ENCODE data around the gene CD3D.
"Not testable (repeated sequence)": the region's sequence is repeated elsewhere in the genome, so short reads cannot be mapped to it uniquely, and the experiment has no call there.

Gene CD3D

DNA sequence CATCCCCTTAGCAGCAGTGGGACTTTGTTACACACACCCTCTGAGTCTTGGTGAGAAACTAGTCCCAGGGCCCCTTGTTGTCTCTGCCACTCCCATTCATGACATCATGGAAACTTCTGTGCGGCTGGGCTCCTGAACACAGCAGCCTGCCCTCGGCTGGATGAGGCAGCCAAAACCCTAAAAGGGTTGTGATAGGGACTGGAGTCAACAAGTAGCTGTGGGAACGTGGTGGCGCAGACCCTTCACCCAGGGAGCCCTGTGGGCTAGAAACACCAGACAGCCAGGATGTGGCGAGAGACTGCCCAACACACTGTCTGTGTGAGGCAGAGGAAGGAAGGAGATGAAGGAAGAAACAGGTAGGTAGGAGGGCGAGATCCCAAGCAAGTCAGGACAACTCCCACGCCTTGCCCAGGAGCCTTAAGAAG lies 3.9 kb downstream of the CD3D start:
- DNase-seq = no peak

DNA sequence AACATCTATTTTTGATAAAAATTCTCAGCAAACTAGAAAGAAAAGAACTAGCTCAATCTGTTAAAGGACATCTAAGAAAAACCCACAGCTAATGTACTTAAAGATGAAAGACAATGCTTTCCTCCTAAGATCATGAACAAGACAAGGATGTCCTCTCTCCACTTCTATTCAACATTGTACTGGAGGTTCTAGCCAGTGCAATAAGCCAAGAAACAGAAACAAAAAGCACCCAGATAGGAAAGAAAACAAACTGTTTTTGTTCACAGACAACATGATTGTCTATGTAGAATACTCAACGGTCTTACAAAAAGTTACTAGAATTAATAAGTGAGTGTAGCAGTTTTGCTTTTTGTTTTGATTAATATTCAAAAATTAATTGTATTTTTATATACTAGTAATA lies 7.8 kb downstream of the CD3D start:
- no peak for DNase-seq

DNA sequence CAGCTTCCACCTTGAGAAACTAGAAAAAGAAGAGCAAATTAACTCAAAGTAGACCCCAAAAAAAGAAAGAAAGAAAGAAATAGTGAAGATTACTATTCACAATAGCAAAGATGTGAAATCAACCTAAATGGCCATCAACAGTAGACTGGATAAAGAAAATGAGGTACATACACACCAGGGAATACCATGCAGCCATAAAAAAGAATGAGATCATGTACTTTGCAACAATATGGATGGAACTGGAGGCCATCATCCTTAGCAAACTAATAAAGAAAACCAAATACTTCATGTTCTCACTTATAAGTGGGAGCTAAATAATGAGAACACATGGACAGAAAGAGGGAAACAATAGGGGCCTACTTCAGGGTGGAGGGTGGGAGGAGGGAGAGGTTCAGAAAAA lies 13.8 kb downstream of the CD3D start:
- DNase-seq = no peak

DNA sequence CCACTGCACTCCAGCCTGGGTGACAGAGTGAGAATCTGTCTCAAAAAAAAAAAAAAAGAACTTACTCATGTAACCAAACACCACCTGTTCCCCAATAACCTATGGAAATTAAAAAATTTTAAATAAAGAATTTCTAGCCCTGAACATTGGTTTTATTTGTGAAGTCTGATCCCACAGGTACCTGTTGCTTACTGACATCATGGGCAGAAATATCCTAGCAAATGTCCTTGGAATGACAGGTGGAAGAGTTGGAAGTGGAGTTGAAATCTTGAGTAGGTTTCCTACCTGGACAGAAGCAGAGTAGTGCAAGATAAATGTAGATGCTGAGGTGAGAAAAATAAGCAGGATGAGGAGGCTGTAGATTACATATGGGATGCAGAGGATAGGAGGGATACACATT lies 17.2 kb downstream of the CD3D start:
- no peak for DNase-seq

DNA sequence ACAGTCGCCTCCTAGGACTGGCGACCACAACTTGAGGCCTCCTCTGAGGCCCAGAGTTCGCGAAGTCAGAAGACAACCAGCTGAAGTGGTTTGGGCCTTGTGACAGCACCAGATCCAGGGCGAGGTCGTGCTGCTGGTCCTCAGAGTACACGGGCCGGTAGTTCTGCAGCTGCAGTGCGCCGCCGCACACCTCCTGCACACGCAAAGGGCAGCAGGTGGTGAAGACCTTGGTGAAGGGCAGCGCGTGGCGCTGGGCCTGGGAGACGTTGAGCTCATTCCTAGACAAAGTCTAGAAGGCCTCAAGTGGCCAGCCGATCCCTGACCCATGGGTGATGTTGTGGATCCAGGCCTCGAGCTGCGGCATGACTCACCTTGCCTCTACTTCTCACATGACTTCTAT lies 19.8 kb downstream of the CD3D start:
- DNase-seq = no peak

DNA sequence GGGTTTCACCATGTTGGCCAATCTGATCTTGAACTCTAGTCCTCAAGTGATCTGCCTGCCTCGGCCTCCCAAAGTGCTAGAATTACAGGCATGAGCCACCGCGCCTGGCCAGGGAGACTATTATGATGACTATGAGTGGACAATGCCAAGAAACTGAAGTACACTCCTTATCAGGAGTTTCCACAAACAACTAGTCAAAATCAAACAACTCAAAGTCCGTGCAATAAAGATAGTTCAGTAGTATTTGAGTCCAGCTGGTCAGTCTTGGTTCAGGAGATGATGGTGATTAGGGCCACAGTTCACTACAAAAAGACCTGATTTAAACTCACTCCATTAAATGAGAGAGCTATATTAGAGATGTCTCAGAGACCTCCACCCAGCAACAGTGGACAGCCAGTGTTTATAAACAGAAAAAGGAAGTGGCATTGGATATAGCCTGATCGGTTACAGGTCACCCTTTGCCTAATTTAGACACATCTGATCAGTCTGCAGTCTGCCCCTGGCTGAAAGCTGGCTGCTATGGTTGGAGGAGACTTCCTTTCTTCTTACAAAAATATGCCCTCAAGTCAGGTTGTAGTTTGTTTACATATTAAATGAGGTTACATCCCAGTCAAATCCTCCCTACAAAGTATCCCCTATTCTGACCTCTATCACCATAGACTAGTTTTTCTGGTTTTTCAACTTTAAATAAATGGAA lies 21.0 kb downstream of the CD3D start:
- DNase-seq = no peak

DNA sequence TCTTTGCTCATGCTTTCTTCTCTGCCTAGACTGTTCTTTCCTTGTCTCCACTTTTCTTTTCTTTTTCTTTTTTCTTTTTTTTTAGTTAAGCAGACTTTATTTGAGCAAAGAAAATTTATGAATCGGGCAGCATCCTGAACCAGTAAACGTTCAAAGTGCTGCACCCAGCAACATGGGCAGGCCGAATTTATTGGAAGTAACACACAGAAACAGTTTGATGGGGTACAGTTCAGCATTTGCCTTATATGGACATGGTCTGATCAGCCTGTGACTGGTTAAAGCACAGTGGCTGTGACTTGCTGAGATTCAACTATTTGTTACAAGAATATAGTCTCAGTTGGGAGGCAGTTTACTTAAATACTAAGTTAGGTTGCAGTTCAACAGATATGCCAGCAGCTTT lies 22.0 kb downstream of the CD3D start:
- no peak for DNase-seq

DNA sequence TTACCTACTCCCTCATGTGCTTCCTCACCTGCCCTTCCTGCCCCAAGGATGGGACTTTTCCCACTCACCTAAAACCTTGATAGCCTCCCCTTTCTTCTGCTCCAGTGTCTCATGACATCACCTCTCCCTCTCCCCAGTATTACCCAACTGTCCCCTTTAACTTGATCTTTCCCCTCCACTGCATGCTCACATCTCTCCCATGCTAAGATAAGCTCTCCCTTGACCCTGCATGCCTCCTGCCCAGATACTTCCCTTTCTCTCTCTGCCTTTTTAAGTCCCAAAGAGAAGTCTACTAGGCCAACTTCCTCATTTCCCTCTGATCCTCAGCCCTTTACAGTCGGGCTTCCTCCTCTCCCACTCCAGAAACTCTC lies 23.2 kb downstream of the CD3D start:
- peak; percentile 32 for DNase-seq

DNA sequence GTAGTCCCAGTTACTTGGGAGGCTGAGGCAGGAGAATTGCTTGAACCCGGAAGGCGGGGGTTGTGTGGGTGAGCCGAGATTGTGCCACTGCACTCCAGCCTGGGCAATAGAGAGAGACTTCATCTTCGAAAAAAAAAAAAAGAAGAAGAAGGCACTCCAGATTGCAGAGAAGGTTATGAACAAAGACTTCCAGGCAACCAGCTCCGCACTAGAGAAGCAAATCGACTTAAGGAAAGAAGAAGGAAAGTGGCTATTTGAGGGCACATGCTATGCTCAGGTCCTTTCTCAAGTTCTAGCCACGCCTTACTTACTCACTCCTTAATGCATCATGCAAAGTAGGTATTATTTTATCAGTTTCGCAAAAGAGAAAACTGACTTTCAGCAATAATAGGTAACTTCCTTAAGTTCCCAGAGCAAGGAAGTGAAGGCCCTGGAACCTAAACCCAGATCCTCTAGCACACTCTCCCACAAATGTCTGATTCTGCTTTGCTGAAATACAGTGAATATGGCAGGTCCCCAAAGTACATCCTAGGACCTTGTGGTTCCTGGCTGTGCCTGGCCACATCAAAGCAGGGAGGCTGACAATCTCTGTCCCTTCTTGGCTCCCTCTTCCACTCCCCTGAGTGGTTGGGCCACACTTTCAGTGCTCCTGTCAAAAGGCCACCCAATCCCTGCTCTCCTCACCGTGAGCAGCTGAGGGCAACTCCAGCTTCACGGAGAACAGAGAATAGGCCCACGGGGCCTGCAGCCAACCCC lies 23.7 kb downstream of the CD3D start:
- DNase-seq = no peak

DNA sequence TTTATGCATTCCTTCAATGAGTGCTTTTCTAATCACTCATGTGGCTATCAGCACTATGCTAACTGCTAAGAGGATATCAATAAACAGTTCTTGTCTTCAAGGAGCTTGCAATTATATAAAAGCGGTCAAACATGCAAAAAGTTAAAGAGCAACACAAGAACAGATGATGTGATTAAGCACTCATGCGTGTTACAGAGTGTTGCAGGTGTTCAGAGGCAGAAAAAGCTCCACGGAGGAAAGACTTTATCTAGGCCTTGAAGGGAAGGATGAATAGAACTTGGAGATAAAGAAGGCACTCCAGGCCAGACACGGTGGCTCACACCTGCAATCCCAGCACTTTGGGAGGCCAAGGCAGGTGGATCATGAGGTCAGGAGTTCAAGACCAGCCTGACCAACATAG lies 24.4 kb downstream of the CD3D start:
- DNase-seq = no peak

DNA sequence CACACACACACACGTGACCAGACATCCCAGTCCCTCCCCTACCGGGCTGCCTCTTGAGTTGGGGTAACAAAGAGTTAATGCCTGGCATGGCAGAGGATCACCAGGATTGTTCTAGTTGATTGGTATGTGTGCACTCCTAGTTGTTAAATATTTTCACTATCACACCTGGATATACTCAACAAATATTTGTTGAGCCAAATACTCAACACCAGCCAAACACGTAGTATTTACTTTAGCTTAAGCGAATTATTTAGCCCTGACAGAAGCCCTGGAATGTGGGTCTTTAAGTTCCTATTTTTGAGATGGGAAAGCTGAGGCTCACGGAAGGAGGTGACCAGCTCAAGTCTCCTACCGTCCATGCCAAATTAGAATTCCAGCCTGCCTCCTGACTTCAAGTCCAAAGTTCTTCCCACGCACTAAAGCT lies 27.5 kb downstream of the CD3D start:
- DNase-seq = no peak

DNA sequence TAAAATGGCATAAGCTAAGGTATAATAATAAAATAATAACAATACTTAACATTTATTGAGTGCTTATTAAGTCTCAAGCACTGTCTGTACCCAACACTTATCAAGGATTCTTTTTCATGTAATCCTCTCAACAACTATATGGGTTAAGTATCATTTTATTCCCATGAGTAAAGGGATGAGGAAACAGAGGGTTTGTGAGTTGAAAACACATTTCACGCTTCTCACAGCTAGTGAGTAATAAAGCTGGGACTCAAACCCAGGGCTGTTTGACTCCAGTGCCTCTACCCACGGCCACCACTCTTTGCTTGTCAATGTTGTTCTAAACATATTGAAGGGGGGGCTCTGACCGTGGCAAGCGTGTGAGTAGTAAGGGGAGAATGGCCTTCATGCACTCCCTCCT lies 29.3 kb downstream of the CD3D start:
- DNase-seq = no peak

DNA sequence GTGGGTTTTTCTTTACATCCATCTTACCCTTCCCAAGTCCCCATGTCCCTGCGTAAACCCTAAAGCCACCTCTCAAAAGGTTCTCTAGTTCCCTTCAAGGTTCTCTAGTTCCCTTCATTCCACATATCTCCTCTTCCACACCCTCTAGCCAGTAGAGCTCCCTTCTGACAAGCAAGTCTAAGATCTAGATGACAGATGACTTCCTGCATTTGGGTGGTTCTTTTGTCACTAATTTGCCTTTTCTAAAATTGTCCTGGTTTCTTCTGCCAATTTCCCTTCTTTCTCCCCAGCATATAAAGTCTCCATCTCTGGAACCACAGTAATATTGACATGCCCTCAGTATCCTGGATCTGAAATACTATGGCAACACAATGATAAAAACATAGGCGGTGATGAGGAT lies 30.2 kb downstream of the CD3D start:
- no peak for DNase-seq

DNA sequence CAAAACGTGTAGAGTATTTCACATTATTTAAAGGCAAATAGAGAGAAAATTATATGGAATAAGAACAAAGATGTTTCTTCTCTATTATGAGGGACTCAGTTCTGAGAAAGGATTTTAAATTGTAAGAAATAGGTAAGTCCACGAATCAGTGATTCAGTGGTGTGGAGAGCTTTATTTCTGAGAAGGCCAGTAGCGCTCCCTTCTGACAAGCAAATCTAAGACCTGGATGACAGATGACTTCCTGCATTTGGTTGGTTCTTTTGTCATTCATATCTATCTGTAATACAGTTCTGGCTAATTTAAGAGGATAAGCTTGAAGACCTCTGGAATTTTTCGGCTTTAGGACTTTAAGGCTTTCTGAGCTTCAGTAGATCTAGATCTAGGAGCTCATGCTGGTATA lies 31.0 kb downstream of the CD3D start:
- no peak for DNase-seq

DNA sequence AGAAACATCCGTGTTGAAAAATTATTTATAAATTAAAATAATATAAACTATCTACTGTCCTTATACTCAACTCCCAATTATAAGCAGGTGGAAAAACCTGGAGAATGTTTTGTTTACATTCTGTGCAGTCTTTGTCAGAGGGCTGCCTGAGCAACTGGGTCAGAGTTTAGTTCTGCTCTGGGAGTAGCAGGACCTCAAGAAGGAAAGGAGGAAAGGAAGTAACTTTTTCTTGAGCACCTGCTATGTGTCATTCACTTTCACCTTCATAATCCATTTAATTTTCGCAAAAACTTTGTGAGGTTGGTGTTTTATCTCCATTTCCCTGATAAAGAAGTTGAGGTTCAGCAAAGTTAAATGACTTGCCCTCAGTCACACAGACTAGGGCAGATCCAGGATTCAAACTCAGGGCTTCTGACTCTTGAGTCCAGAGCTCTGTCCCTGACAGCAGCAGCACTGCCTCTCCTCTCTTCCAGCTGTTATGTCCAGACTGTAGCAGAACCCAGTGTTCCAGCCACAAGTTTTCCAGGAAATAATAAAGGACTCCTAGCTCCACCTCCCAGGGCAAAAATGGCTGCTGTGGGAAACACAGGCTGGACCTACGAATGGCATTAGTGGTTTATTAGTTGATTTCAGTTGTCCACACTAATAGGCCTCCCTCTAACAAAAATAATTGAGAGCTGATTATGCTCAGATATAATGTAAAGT lies 31.6 kb downstream of the CD3D start:
- no peak for DNase-seq

DNA sequence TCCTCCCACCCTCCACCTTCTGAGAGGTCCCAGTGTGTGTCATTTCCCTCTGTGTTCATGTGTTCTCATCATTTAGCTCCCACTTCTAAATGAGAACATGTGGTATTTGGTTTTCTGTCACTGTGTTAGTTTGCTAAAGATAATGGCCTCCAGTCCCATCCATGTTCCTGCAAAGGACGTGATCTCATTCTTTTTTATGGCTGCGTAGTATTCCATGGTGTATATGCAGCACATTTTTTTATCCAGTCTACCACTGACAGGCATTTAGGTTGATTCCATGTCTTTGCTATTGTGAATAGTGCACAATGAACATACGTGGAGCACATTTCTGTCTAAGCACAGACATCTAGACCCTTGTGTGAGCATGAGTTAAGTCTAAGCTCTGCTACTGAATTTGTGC lies 32.2 kb downstream of the CD3D start:
- DNase-seq = no peak

DNA sequence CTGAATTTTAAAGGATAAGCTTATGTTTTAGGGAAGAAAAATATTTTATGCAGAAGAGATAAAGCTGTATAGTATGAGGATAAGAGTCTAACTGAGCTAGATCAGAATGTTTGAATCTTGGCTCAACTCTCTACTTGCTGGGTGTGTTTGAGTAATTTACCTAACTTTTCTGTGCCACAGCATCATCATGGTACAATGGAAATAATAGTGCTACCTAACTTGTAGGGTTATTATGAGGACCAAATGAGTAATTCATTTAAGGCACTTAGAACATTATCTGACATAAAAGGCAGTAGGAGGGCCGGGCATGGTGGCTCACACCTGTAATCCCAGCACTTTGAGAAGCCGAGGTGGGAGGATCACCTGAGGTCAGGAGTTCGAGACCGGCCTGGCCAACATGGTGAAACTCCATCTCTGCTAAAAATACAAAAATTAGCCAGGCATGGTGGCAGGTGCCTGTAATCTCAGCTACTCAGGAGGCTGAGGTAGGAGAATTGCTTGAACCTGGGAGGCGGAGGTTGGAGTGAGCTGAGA lies 33.4 kb downstream of the CD3D start:
- DNase-seq = not testable (repeated sequence)

DNA sequence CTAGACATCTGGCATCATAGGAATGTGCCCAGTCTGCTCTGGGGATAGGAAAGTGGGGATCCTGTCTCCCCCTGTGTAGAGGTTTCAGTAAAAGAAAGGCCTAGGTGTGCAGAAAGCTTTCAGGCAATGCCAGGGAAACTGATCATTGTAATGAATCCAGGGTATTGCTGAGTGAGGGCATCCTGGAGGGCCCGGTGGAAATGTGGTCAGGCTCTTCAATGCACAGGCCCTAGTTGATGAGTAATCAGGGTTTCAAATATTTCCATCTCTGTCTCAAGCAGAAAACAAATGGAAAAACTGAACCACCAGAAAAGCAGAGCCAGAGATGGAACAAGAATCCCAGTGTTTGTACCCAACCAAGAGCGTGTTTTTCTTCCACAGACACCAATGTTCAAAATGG lies 35.9 kb downstream of the CD3D start:
- DNase-seq = no peak

DNA sequence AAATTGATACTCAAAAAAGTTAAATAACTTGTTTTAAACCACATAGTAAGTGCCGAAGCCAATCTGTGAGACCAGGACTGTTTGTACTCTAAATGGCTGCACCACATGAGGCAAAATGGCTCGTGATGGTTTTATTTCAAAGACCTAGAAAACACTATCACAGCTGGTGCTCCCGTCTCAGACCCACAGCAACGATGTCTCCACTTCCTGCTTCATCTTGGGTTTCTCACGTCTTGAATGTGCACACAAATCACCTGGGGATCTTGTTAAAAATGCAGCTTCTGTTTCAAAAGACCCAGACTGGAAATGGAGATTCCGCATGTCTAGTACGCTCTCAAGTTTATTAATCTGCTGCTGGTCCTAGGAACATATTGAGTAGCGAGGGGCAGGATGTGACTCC lies 36.8 kb downstream of the CD3D start:
- no peak for DNase-seq

DNA sequence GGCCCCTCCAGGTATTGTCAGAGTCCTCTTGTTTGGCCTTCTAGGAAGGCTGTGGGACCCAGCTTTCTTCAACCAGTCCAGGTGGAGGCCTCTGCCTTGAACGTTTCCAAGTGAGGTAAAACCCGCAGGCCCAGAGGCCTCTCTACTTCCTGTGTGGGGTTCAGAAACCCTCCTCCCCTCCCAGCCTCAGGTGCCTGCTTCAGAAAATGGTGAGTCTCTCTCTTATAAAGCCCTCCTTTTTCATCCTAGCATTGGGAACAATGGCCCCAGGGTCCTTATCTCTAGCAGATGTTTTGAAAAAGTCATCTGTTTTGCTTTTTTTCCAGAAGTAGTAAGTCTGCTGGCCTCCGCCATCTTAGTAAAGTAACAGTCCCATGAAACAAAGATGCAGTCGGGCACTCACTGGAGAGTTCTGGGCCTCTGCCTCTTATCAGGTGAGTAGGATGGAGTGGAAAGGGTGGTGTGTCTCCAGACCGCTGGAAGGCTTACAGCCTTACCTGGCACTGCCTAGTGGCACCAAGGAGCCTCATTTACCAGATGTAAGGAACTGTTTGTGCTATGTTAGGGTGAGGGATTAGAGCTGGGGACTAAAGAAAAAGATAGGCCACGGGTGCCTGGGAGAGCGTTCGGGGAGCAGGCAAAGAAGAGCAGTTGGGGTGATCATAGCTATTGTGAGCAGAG lies 37.8 kb downstream of the CD3D start, which contains the start of gene CD3E:
TSS of gene CD3E (plus strand) at position 163 of the 681 bp plus-strand sequence. CDS start at position 386, 223 bp downstream.
- DNase-seq = no peak

DNA sequence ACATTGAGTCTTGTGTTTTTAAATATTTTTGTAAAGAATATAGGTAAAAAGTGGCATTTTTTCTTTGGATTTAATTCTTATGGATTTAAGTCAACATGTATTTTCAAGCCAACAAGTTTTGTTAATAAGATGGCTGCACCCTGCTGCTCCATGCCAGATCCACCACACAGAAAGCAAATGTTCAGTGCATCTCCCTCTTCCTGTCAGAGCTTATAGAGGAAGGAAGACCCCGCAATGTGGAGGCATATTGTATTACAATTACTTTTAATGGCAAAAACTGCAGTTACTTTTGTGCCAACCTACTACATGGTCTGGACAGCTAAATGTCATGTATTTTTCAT lies 38.3 kb downstream of the CD3D start:
- DNase-seq = no peak

DNA sequence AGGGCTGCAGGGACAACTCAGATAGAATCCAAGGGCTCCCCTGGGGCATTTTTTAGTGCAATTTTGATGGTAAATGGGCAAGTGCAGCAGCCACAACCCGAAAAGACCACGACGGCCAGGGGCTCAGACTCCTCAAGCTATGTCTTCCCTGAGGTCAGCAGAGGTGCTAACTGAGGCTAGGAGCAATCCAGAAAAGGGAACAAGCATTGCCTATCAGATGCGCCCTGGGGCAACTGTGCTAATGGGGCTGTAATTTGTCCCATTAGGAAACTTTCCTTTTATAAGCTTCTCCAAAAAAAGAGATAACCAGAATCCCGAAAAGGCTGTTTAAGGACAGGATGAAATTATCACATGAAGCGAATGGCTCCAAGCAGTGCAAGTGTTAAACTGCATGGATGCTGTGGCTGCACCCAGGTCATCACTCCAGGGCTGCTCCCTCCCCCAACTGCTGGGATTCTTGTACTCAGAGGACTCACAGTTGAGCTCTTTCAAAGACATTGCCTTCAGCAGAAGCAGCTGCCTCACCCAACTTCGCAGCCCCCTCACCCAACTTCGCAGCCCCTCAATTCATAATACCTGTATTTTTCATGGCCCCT lies 40.8 kb downstream of the CD3D start:
- DNase-seq = no peak
